IPS-NIHi11 (cell line): ENCODE results near the gene MYT1.
A peak's percentile ranks its signal among the peaks of the same experiment; 100 is the strongest.

Source experiments
- DNase-seq: peaks from one replicate; pipeline ENCODE4 v3.0.0; 2012; ENCODE audit warnings: mixed read lengths, low spot score

MYT1 gene

GRCh38 chr20:64139199-64140060 lies 24.8 kb upstream of the MYT1 start:
- peak; percentile 29 for DNase-seq

- peak; percentile 4 for DNase-seq
These were observed 24.0 kb upstream of the MYT1 start for GRCh38 chr20:64140061-64140931.

DNA sequence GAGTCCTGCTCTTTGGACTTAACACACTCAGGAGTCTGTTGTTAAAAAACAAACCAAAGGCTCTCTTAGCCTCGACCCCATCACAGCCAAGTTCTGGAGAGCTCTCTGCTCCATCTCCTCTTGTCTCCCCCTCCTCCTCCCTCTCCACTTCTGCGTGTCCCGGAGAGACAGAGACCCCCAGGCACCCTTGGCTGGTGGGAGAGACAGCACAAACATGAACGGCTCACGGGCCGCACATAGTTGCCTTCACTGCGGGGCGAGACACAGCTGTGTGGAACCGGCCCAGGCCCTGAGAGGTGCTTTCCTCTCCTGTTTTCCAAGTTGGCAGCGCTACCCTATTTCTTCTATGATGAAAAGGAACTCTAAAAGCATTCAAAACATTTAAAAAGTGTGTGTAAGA lies 23.3 kb upstream of the MYT1 start:
- no peak for DNase-seq

DNA sequence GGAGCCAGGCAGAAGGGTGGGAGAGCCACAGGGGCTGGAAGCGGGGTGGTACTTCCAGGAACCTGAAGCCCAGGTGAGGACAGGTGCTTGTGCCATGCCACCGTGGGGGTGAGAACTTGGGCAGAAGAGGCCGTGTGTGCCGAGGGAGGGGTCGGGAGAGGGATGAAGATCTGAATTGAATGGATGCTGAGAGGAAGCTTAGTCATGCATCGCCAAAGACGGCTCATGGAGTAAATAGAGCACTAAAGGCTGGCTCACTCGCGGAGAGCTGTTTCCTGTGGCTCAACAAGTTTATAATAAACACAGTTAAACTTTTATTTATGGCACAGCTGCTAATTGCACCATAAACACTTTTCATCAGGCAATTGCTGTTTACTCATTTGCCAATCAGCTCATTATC lies 21.7 kb upstream of the MYT1 start:
- no peak for DNase-seq

GRCh38 chr20:64143018-64143801 lies 21.0 kb upstream of the MYT1 start:
- DNase-seq = no peak

GRCh38 chr20:64144144-64144912 lies 19.9 kb upstream of the MYT1 start:
- no peak for DNase-seq

GRCh38 chr20:64145458-64146300 lies 18.6 kb upstream of the MYT1 start:
- peak; percentile 43 for DNase-seq

GRCh38 chr20:64146301-64146935 lies 17.8 kb upstream of the MYT1 start:
- peak; percentile 29 for DNase-seq

DNA sequence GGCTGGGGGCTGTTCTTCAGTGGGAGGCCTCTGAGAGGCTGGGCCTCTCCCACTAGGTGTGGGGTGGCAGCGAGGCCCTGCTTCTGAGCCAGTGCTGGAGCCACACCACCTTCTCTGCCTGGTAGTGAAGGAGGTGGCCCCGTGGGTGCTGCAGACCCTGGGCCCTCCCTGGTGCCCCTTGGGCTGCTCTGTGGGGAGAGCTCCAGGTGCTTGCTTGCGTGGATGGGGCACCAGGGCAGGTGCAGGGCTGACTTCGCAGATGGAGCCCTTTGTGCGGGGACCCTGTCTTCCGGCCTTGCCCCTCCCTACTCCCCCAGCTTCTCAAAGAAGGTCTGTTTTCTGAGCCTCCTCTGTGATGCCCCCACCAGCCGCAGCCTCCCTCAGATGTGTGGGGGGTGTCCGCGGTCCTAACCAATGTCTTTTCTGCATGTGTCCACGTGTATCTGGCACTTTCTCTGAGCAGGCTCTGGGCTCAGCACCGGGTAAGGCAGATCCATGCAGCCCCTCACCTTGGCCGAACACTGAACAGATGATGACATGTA lies 17.2 kb upstream of the MYT1 start:
- peak; percentile 7 for DNase-seq

GRCh38 chr20:64148581-64148980 lies 15.7 kb upstream of the MYT1 start:
- DNase-seq = no peak

- DNase-seq = no peak
These were observed 15.1 kb upstream of the MYT1 start for GRCh38 chr20:64149141-64149540.

DNA sequence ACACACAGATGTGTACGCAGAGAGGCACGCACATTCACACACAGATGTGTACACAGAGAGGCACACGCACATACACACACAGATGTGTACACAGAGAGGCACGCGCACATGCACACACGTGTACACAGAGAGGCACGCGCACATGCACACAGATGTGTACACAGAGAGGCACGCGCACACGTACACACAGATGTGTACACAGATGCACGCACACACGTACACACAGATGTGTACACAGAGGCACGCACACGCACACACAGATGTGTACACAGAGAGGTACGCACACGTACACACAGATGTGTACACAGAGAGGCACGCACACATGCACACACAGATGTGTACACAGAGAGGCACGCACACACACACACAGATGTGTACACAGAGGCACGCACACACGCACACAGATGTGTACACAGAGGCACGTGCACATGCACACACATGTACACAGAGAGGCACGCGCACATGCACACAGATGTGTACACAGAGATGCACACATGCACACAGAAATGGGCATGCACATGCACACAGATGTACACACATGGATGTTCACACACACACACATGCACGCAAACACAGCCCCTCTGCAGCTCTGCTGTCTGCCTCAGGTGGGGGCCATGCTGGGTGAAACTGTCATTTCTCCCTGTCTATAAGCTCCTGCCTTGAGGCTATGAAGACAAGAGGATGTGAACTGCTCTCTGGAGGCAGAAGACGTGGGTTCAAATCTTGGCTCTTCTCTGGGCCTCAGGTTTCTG lies 14.3 kb upstream of the MYT1 start:
- no peak for DNase-seq

- no peak for DNase-seq
These were observed 13.3 kb upstream of the MYT1 start for GRCh38 chr20:64150756-64151632.

DNA sequence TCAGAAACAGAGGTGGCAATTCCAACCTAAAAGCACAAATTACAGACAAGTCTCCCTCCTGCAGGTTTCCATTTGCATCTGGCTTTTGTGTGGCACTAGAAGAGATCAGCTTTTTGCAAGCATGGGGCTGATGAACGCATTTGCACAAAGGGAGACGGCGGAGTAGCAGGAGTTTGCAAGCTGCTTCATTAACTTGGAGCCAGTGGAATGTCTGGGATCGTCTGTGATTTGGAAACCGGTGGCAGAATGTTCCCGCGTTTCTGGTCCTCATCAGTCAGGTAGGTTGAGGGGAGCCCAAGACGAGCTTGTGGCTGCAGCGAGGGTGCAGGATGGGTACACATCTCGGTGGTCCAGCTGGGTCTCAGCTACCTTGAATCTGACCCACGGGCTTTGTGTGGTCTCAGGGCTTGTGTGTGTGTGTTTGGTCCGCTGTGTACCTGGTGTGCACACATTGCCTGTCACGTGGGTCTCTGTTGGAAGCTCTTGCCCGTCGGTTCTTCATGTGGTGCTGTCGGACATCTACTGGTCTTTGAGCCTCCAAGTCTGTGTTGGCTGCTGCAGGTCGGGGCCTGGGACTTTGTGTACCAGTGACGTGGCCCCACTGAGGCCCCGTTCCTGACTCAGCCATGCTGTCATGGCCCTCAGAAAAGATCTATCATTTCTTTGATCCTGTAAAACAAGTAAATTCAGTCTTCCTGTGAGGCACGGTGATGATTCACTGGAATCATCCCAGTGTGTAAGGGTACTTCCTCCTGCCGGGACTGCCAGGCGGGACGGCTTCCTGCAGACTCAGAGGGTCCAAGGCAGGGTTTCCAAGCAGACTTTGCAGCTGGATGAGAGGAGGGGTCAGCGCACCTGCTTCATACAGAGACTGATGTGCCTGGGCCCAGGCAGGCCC lies 12.4 kb upstream of the MYT1 start:
- no peak for DNase-seq

DNA sequence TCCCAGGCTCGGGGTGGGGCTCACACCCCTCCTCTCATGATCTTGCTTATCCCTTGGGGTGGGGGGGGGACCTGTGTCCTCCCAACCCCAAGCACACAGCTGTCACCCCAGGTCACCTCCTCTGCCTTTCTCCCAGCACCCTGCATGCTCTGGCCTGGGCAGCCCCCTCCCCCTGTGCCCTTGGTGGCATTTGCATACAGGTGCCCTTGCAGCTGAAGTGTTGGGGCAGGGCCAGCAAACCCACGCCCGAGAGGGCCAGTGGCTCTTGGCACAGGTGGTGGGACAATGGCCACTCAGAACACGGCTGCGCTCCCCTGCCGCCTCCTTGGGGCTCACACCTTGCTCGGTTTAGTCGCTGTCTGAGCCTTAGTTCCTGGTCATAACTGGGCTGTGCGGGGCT lies 11.3 kb upstream of the MYT1 start:
- no peak for DNase-seq

- DNase-seq = no peak
These were observed 10.8 kb upstream of the MYT1 start for GRCh38 chr20:64153410-64153809.
